CD14-positive monocyte (primary cell): ENCODE results near the gene BRMS1L. TPM values are rescaled to one million over a fixed set of nuclear protein-coding genes. Genes with fewer than 3 reads are reported as not detected.

Experiments used
- DNase-seq, 3 donors: peaks; one replicate each; pipeline ENCODE4 v3.0.0-alpha.2; 2011 to 2022
- H2AFZ ChIP-seq: 2 replicates; pipeline ENCODE4 v1.6.0; 2012; ENCODE audit warnings: mild to moderate bottlenecking, low read depth, low read length, inconsistent platforms; ENCODE audit not compliant: insufficient read depth, poor library complexity, severe bottlenecking
- H3K27ac ChIP-seq, 2 donors: 1 replicate in 1 of 2; 2 replicates in 1 of 2; pipeline ENCODE4 v1.5.1; 2012 to 2013; ENCODE audit warnings: low read length in 2 of 2, control low read depth in 1 of 2, inconsistent platforms in 1 of 2, low read depth in 1 of 2, mild to moderate bottlenecking in 1 of 2
- H3K27me3 ChIP-seq, 2 donors: one replicate each; pipeline versions ENCODE4 v1.6.0 to v1.6.1; 2011 to 2013; ENCODE audit warnings: low read length in 2 of 2; ENCODE audit not compliant: control insufficient read depth in 2 of 2, insufficient read depth in 2 of 2
- H3K36me3 ChIP-seq, 2 donors: replicated peaks in 1 of 2; 1 replicate in 1 of 2; 2 replicates in 1 of 2; pipeline versions ENCODE4 v1.5.1 to v1.6.1; 2012 to 2013; ENCODE audit warnings: low read length in 2 of 2, control low read depth in 1 of 2, inconsistent platforms in 1 of 2, mild to moderate bottlenecking in 1 of 2; ENCODE audit not compliant: insufficient read depth in 2 of 2, control insufficient read depth in 1 of 2
- H3K4me1 ChIP-seq, 2 donors: 1 replicate in 1 of 2; 2 replicates in 1 of 2; pipeline versions ENCODE4 v1.5.1 to v1.6.1; 2012 to 2013; ENCODE audit warnings: low read length in 2 of 2, control low read depth in 1 of 2, inconsistent platforms in 1 of 2, mild to moderate bottlenecking in 1 of 2, moderate library complexity in 1 of 2; ENCODE audit not compliant: insufficient read depth in 2 of 2, control insufficient read depth in 1 of 2
- H3K4me2 ChIP-seq: replicated peaks from 2 replicates; pipeline ENCODE3; 2012; ENCODE audit warnings: low read length, moderate library complexity, mild to moderate bottlenecking; ENCODE audit not compliant: poor library complexity, severe bottlenecking; ENCODE audit errors: extremely low read depth
- H3K4me3 ChIP-seq, 3 experiments: fragments of 200-600 bp in 1 of 3; sonication (generic) in 1 of 3; replicated peaks in 1 of 3; 1 replicate in 2 of 3; 2 replicates in 1 of 3; pipeline ENCODE4 v1.5.1; 2011 to 2013; ENCODE audit warnings: low read length in 3 of 3, mild to moderate bottlenecking in 3 of 3, control low read depth in 2 of 3, low read depth in 2 of 3, inconsistent platforms in 1 of 3, moderate library complexity in 1 of 3
- H3K79me2 ChIP-seq: 2 replicates; pipeline ENCODE4 v1.6.0; 2012; ENCODE audit warnings: mild to moderate bottlenecking, control low read depth, inconsistent platforms, low read length, moderate library complexity; ENCODE audit not compliant: insufficient read depth
- H3K9ac ChIP-seq: 2 replicates; pipeline ENCODE4 v1.6.0; 2017; ENCODE audit warnings: low read length, mild to moderate bottlenecking; ENCODE audit not compliant: insufficient read depth, poor library complexity, severe bottlenecking
- H3K9me3 ChIP-seq, 2 donors: replicated peaks in 1 of 2; 1 replicate in 1 of 2; 2 replicates in 1 of 2; pipeline versions ENCODE4 v1.5.1 to v1.6.1; 2012 to 2013; ENCODE audit warnings: low read length in 2 of 2, control low read depth in 1 of 2; ENCODE audit not compliant: control insufficient read depth in 1 of 2, insufficient read depth in 1 of 2
- H4K20me1 ChIP-seq: 2 replicates; pipeline ENCODE4 v1.6.0; 2012; ENCODE audit warnings: mild to moderate bottlenecking, low read length, control low read depth, moderate library complexity; ENCODE audit not compliant: insufficient read depth
- H3K27ac Mint-ChIP-seq, 7 donors: one replicate each; pipeline ENCODE4 v1.8.0; 2020; ENCODE audit warnings: mild to moderate bottlenecking in 7 of 7, mixed read lengths in 7 of 7, moderate library complexity in 6 of 7, inconsistent platforms in 2 of 7
- H3K27me3 Mint-ChIP-seq, 3 donors: one replicate each; pipeline ENCODE4 v1.8.0; 2021 to 2022; ENCODE audit warnings: low read depth in 3 of 3, mild to moderate bottlenecking in 3 of 3, mixed read lengths in 3 of 3, moderate library complexity in 3 of 3, inconsistent platforms in 1 of 3
- H3K36me3 Mint-ChIP-seq, 2 donors: one replicate each; pipeline ENCODE4 v1.8.0; 2020; ENCODE audit warnings: mixed read lengths in 2 of 2, inconsistent platforms in 1 of 2, mild to moderate bottlenecking in 1 of 2
- H3K4me1 Mint-ChIP-seq: one replicate; pipeline ENCODE4 v1.8.0; 2020; ENCODE audit warnings: mild to moderate bottlenecking, mixed read lengths
- H3K4me3 Mint-ChIP-seq, 2 donors: one replicate each; pipeline ENCODE4 v1.8.0; 2020; ENCODE audit warnings: mild to moderate bottlenecking in 2 of 2, mixed read lengths in 2 of 2, moderate library complexity in 1 of 2
- H3K9me3 Mint-ChIP-seq, 7 donors: one replicate each; pipeline ENCODE4 v1.8.0; 2020 to 2022; ENCODE audit warnings: mixed read lengths in 7 of 7, mild to moderate bottlenecking in 6 of 7, moderate library complexity in 6 of 7, inconsistent platforms in 2 of 7
- CTCF ChIP-seq: fragments of 200-600 bp; IDR thresholded peaks from one replicate; pipeline ENCODE4 v1.8.0; 2022; ENCODE audit warnings: antibody characterized with exemption, mild to moderate bottlenecking
- WGBS: methylation state at CpG from one replicate; pipeline ENCODE4 v1.1.5; 2013; ENCODE audit warnings: missing lambda C conversion rate; ENCODE audit not compliant: insufficient coverage; 5-methylcytosine and 5-hydroxymethylcytosine counted together
- intact Hi-C, 2 donors: fragments of 100-400 bp; cut with micrococcal nuclease; formaldehyde crosslinking; loops; one replicate each; pipeline versions ENCODE4 v1.15.0 to v1.15.1; 2023
- polyA plus RNA-seq, 3 donors: library from polyadenylated mRNA; depleted of rRNA in 1 of 3; unstranded in 2 of 3; stranded (reverse) in 1 of 3; fragments of 300-500 nt in 2 of 3; fragments of >200 nt in 1 of 3; fragmentation: Illumina TruSeq in 2 of 3; gene quantifications; 1 replicate in 2 of 3; 2 replicates in 1 of 3; pipeline ENCODE4 v1.2.3, GENCODE V29; 2012 to 2021

Gene BRMS1L
- polyA plus RNA-seq, 3 donors: 0.86 to 2.1 (median 1.7) TPM

GRCh38 chr14:35915775-35916174, 89.6 kb downstream of the BRMS1L start:
- Mint-ChIP-seq H3K27ac (no peak overlapping the region), H3K4me1 (no peaks in the 10 kb centered on the region), H3K36me3 (no peaks in the 10 kb centered on the region), H3K27me3 (peaks cover 0 to 4% (median 0%) of the 10 kb centered on the region in 3 donors), H3K9me3 (peaks cover 0 to 7% (median 4%) of the 10 kb centered on the region in 7 donors), H3K4me3 (no peak overlapping the region)
- no peaks in the 10 kb centered on the region for H4K20me1 ChIP-seq
- no peaks in the 10 kb centered on the region for H3K4me1 ChIP-seq
- DNase-seq: no peak
- no peaks in the 10 kb centered on the region for H3K9me3 ChIP-seq
- H3K4me2 ChIP-seq: no peak overlapping the region
- no CpG with 5 or more reads among the region's 1 CpG for WGBS
- intact Hi-C loops: no loop called here
- H3K4me3 ChIP-seq: no peak overlapping the region
- no peak for TF ChIP-seq CTCF
- H3K9ac ChIP-seq: no peak overlapping the region
- no peaks in the 10 kb centered on the region for H3K27me3 ChIP-seq
- H3K27ac ChIP-seq: no peak overlapping the region
- no peak overlapping the region for H2AFZ ChIP-seq
- H3K36me3 ChIP-seq: no peaks in the 10 kb centered on the region
- no peaks in the 10 kb centered on the region for H3K79me2 ChIP-seq

Other genes with a start within 250 kb of the BRMS1L start
- 1 to 10 TPM; 3.2 to 7.4 (median 4.1) TPM for gene RALGAPA1, start 17.0 kb upstream of the BRMS1L start, polyA plus RNA-seq